Inflammatory macrophage treated with lipopolysaccharide for 1 hour (primary cell): ENCODE measurements around the gene ARRDC3.
"Not testable (repeated sequence)": the region's sequence is repeated elsewhere in the genome, so short reads cannot be mapped to it uniquely, and the experiment has no call there.

Experiments
- DNase-seq, 2 donors: peaks; one replicate each; pipeline ENCODE4 v3.0.0-alpha.2; 2020 to 2022

Gene ARRDC3

GRCh38 chr5:91357012-91357634, 26.0 kb downstream of the ARRDC3 start:
- DNase-seq = no peak

- DNase-seq = peak; percentile 58 to 64
Observed at GRCh38 chr5:91354867-91355266, 28.2 kb downstream of the ARRDC3 start.

GRCh38 chr5:91352831-91353695, 30.1 kb downstream of the ARRDC3 start:
- no peak for DNase-seq

- no peak for DNase-seq
Observed at GRCh38 chr5:91345461-91345860, 37.7 kb downstream of the ARRDC3 start.

- not testable (repeated sequence) for DNase-seq
Observed at GRCh38 chr5:91344661-91345200, 38.4 kb downstream of the ARRDC3 start.

- no peak for DNase-seq
Observed at GRCh38 chr5:91343916-91344315, 39.2 kb downstream of the ARRDC3 start.

- not testable (repeated sequence) for DNase-seq
Observed at GRCh38 chr5:91342931-91343330, 40.2 kb downstream of the ARRDC3 start.

GRCh38 chr5:91341154-91341553, 42.0 kb downstream of the ARRDC3 start:
- DNase-seq = peak in 1 of 2 donors; percentile 25

- DNase-seq = no peak
Observed at GRCh38 chr5:91340532-91340931, 42.6 kb downstream of the ARRDC3 start.

- DNase-seq = peak in 1 of 2 donors; percentile 20
Observed at GRCh38 chr5:91339063-91339705, 43.9 kb downstream of the ARRDC3 start.

- no peak for DNase-seq
Observed at GRCh38 chr5:91332267-91333045, 50.7 kb downstream of the ARRDC3 start.

GRCh38 chr5:91331705-91332104, 51.4 kb downstream of the ARRDC3 start:
- DNase-seq = no peak

GRCh38 chr5:91329283-91329682, 53.8 kb downstream of the ARRDC3 start:
- no peak for DNase-seq

GRCh38 chr5:91328743-91329142, 54.4 kb downstream of the ARRDC3 start:
- DNase-seq = no peak

- not testable (repeated sequence) for DNase-seq
Observed at GRCh38 chr5:91322981-91323380, 60.1 kb downstream of the ARRDC3 start.

GRCh38 chr5:91319667-91320066, 63.5 kb downstream of the ARRDC3 start:
- no peak for DNase-seq

GRCh38 chr5:91318724-91319123, 64.4 kb downstream of the ARRDC3 start:
- DNase-seq = no peak
